Loucy (cell line): Measurements from ENCODE around the gene KCNN3.

Experiments used
- H2AFZ ChIP-seq: fragments of 200-600 bp; sonication (generic); 2 replicates; pipeline ENCODE4 v1.6.0; 2016; ENCODE audit warnings: antibody characterized with exemption, mild to moderate bottlenecking, low read length, moderate library complexity
- H3F3A ChIP-seq: fragments of 200-600 bp; 2 replicates; pipeline ENCODE4 v1.6.0; 2016; ENCODE audit warnings: antibody characterized with exemption, low read depth, mild to moderate bottlenecking
- H3K27me3 ChIP-seq: fragments of 200-600 bp; sonication (generic); 2 replicates; pipeline ENCODE4 v1.6.1; 2014; ENCODE audit warnings: low read length, mild to moderate bottlenecking; ENCODE audit not compliant: insufficient read depth, poor library complexity, severe bottlenecking
- H3K36me3 ChIP-seq: fragments of 200-600 bp; sonication (generic); 2 replicates; pipeline ENCODE4 v1.6.1; 2016; ENCODE audit warnings: low read length; ENCODE audit not compliant: insufficient read depth
- H3K4me1 ChIP-seq: fragments of 200-600 bp; sonication (generic); 2 replicates; pipeline ENCODE4 v1.5.1; 2014; ENCODE audit warnings: low read length, mild to moderate bottlenecking; ENCODE audit not compliant: insufficient read depth, poor library complexity, severe bottlenecking
- H3K4me2 ChIP-seq: fragments of 200-600 bp; sonication (generic); 2 replicates; pipeline ENCODE4 v1.6.0; 2014; ENCODE audit warnings: antibody characterized with exemption, low read length, low read depth, mild to moderate bottlenecking; ENCODE audit not compliant: poor library complexity, severe bottlenecking
- H3K4me3 ChIP-seq: fragments of 200-600 bp; sonication (generic); 2 replicates; pipeline ENCODE4 v1.5.1; 2014; ENCODE audit warnings: low read length, mild to moderate bottlenecking, mixed read lengths; ENCODE audit not compliant: poor library complexity, severe bottlenecking
- H3K79me2 ChIP-seq: fragments of 200-600 bp; sonication (generic); 2 replicates; pipeline ENCODE4 v1.6.1; 2014; ENCODE audit warnings: low read length; ENCODE audit not compliant: insufficient read depth
- H3K9ac ChIP-seq: fragments of 200-600 bp; sonication (generic); 2 replicates; pipeline ENCODE4 v1.6.0; 2014; ENCODE audit warnings: mild to moderate bottlenecking, low read depth, low read length, moderate library complexity; ENCODE audit not compliant: poor library complexity, severe bottlenecking
- H3K9me2 ChIP-seq: fragments of 200-600 bp; sonication (generic); replicated peaks from 2 replicates; pipeline ENCODE4 v1.6.1; 2016; ENCODE audit warnings: low read depth, low read length, mixed read lengths
- H3K9me3 ChIP-seq: fragments of 200-600 bp; sonication (generic); 2 replicates; pipeline ENCODE4 v1.6.1; 2014; ENCODE audit warnings: mild to moderate bottlenecking, antibody characterized with exemption, low read length, low read depth; ENCODE audit not compliant: insufficient read depth
- H4K20me1 ChIP-seq: fragments of 200-600 bp; sonication (generic); 2 replicates; pipeline ENCODE4 v1.6.0; 2014; ENCODE audit warnings: antibody characterized with exemption, low read length, mild to moderate bottlenecking; ENCODE audit not compliant: insufficient read depth, poor library complexity, severe bottlenecking
- EZH2phosphoT487 ChIP-seq: fragments of 200-600 bp; IDR thresholded peaks from 2 replicates; pipeline ENCODE4 v1.6.1; 2018; ENCODE audit warnings: antibody characterized with exemption, mild to moderate bottlenecking, moderate library complexity, borderline replicate concordance
- TF ChIP-seq, protein P1 (sequence below): fragments of 200-600 bp; sonication (generic); conservative IDR thresholded peaks from 2 replicates; pipeline ENCODE4 v1.5.1; 2014; ENCODE audit warnings: mild to moderate bottlenecking, antibody characterized with exemption, low read length

KCNN3 gene

DNA sequence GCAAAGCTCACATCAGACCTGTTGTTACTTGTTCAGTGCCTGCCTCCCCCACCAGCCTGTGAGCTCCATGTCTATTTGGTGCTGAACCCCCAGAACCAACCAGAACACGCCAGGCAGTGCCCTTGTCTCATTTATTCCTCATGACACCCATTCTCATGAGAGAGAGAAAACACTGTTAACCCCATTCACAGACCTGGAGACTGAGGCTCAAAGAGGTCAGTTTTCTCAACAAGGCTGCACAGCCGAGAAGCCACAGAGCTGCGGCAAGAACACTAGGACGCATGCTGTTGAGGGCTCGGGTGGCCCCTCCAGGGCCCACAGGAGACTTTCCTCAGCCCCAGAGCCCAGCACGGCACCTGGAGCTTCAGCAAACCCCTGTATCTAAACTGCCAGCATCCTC is 13.1 kb downstream of the KCNN3 start:
- H3F3A ChIP-seq: no peaks in the 10 kb centered on the region
- H4K20me1 ChIP-seq: no peaks in the 10 kb centered on the region
- H3K36me3 ChIP-seq: no peaks in the 10 kb centered on the region
- no peak overlapping the region for H3K9ac ChIP-seq
- H3K4me1 ChIP-seq: peaks cover 8% of the 10 kb centered on the region
- TF ChIP-seq EZH2phosphoT487: no peak
- TF ChIP-seq, protein P1, sequence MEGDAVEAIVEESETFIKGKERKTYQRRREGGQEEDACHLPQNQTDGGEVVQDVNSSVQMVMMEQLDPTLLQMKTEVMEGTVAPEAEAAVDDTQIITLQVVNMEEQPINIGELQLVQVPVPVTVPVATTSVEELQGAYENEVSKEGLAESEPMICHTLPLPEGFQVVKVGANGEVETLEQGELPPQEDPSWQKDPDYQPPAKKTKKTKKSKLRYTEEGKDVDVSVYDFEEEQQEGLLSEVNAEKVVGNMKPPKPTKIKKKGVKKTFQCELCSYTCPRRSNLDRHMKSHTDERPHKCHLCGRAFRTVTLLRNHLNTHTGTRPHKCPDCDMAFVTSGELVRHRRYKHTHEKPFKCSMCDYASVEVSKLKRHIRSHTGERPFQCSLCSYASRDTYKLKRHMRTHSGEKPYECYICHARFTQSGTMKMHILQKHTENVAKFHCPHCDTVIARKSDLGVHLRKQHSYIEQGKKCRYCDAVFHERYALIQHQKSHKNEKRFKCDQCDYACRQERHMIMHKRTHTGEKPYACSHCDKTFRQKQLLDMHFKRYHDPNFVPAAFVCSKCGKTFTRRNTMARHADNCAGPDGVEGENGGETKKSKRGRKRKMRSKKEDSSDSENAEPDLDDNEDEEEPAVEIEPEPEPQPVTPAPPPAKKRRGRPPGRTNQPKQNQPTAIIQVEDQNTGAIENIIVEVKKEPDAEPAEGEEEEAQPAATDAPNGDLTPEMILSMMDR: no peak
- no peak overlapping the region for H3K4me3 ChIP-seq
- H3K9me2 ChIP-seq: no peaks in the 10 kb centered on the region
- no peak overlapping the region for H3K4me2 ChIP-seq
- H3K79me2 ChIP-seq: no peaks in the 10 kb centered on the region
- H3K9me3 ChIP-seq: no peaks in the 10 kb centered on the region
- H2AFZ ChIP-seq: no peak overlapping the region
- no peaks in the 10 kb centered on the region for H3K27me3 ChIP-seq

- Histone ChIP-seq H3K79me2 (no peaks in the 10 kb centered on the region), H3K9me2 (no peaks in the 10 kb centered on the region), H2AFZ (no peak overlapping the region), H3K4me3 (no peak overlapping the region), H3K9ac (no peak overlapping the region), H3F3A (no peaks in the 10 kb centered on the region), H3K36me3 (no peaks in the 10 kb centered on the region), H3K27me3 (no peaks in the 10 kb centered on the region), H3K4me1 (peaks cover 8% of the 10 kb centered on the region), H3K9me3 (no peaks in the 10 kb centered on the region), H4K20me1 (no peaks in the 10 kb centered on the region), H3K4me2 (no peak overlapping the region)
- TF ChIP-seq, protein P1: no peak
- no peak for TF ChIP-seq EZH2phosphoT487
These were observed 13.5 kb downstream of the KCNN3 start for GRCh38 chr1:154856544-154856943.

DNA sequence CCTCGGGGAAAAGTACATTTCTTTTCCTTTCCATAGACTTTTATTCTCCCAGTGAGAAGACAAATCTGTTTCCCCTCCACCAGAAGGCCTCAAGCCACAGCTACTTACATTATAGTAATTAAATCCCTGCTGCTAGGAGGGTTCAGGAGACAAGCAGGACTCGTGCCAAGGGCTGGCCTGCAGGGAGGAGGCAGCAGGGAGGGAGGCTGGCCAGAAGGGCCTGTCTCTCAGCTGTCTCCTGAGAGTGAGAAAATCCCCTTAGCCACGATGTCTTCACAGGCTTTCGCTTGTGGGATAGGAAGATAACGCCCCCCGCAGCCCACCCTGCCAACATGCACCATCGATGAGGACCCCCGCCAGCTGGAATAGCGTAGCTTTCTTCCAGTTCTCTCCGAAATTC is 14.0 kb downstream of the KCNN3 start:
- H3K9me3 ChIP-seq: no peaks in the 10 kb centered on the region
- no peaks in the 10 kb centered on the region for H3K9me2 ChIP-seq
- no peaks in the 10 kb centered on the region for H3F3A ChIP-seq
- no peak overlapping the region for H3K4me2 ChIP-seq
- no peaks in the 10 kb centered on the region for H3K79me2 ChIP-seq
- H3K9ac ChIP-seq: no peak overlapping the region
- no peaks in the 10 kb centered on the region for H3K36me3 ChIP-seq
- no peaks in the 10 kb centered on the region for H4K20me1 ChIP-seq
- H3K4me1 ChIP-seq: peaks cover 8% of the 10 kb centered on the region
- no peak overlapping the region for H2AFZ ChIP-seq
- no peak overlapping the region for H3K4me3 ChIP-seq
- no peaks in the 10 kb centered on the region for H3K27me3 ChIP-seq
- no peak for TF ChIP-seq EZH2phosphoT487
- TF ChIP-seq, protein P1: peak; percentile 18; the same call in 1 of the 2 replicates
